Neural cell (in vitro differentiated cells): ENCODE measurements around the gene CALY. TPM values are rescaled to one million over a fixed set of nuclear protein-coding genes. Genes with fewer than 3 reads are reported as not detected.

Experiments used
- H2AFZ ChIP-seq: fragments of 200-600, 300-800 bp; sonication (generic), shearing (Covaris generic); 2 replicates; pipeline ENCODE4 v1.6.0; 2014; ENCODE audit warnings: low read depth, mild to moderate bottlenecking, antibody characterized with exemption, low read length, moderate library complexity
- H3F3A ChIP-seq: fragments of 200-600 bp; shearing (Covaris generic); 2 replicates; pipeline ENCODE4 v1.6.1; 2016; ENCODE audit warnings: mild to moderate bottlenecking, moderate library complexity, mixed read lengths, antibody characterized with exemption, low read length; ENCODE audit not compliant: insufficient read depth, poor library complexity, severe bottlenecking
- H3K27ac ChIP-seq: fragments of 200-600, 300-800 bp; sonication (generic), shearing (Covaris generic); 2 replicates; pipeline ENCODE4 v1.5.1; 2014; ENCODE audit warnings: mild to moderate bottlenecking, low read length, moderate library complexity
- H3K27me3 ChIP-seq: fragments of 300-800, 200-600 bp; sonication (generic), shearing (Covaris generic); 2 replicates; pipeline ENCODE4 v1.6.0; 2014; ENCODE audit warnings: mild to moderate bottlenecking, low read depth, low read length, moderate library complexity; ENCODE audit not compliant: insufficient read depth
- H3K36me3 ChIP-seq: fragments of 300-800, 200-600 bp; sonication (generic), shearing (Covaris generic); 2 replicates; pipeline ENCODE4 v1.5.1; 2014; ENCODE audit warnings: mild to moderate bottlenecking, antibody characterized with exemption, low read length, moderate library complexity; ENCODE audit not compliant: insufficient read depth
- H3K4me2 ChIP-seq: fragments of 300-800, 200-600 bp; sonication (generic), shearing (Covaris generic); 2 replicates; pipeline ENCODE4 v1.6.0; 2014; ENCODE audit warnings: mild to moderate bottlenecking, low read length
- H3K4me3 ChIP-seq: fragments of 300-800, 200-600 bp; sonication (generic), shearing (Covaris generic); 2 replicates; pipeline ENCODE4 v1.5.1; 2014; ENCODE audit warnings: mild to moderate bottlenecking, low read length, moderate library complexity
- H3K79me2 ChIP-seq: fragments of 200-600 bp; shearing (Covaris generic); replicated peaks from 2 replicates; pipeline ENCODE4 v1.6.0; 2014; ENCODE audit warnings: mild to moderate bottlenecking, low read length, moderate library complexity; ENCODE audit not compliant: insufficient read depth
- H3K9ac ChIP-seq: fragments of 300-800, 200-600 bp; sonication (generic), shearing (Covaris generic); 2 replicates; pipeline ENCODE4 v1.6.1; 2016; ENCODE audit warnings: mild to moderate bottlenecking, low read length, mixed read lengths
- H3K9me2 ChIP-seq: fragments of 200-600 bp; shearing (Covaris generic); 2 replicates; pipeline ENCODE4 v1.6.1; 2016; ENCODE audit warnings: mild to moderate bottlenecking, low read length, mixed read lengths; ENCODE audit not compliant: insufficient read depth
- H3K9me3 ChIP-seq: fragments of 200-600, 300-800 bp; sonication (generic), shearing (Covaris generic); 2 replicates; pipeline ENCODE4 v1.6.1; 2016; ENCODE audit warnings: mild to moderate bottlenecking, mixed run types, low read length, moderate library complexity, mixed read lengths
- H4K20me1 ChIP-seq: fragments of 200-600 bp; shearing (Covaris generic); 2 replicates; pipeline ENCODE4 v1.6.1; 2016; ENCODE audit warnings: mild to moderate bottlenecking, mixed run types; ENCODE audit not compliant: insufficient read depth
- CTCF ChIP-seq: fragments of 450-650 bp; IDR thresholded peaks from 2 replicates; pipeline ENCODE4 v1.5.1; 2014; ENCODE audit warnings: antibody characterized with exemption, mild to moderate bottlenecking, moderate library complexity; ENCODE audit not compliant: poor library complexity, severe bottlenecking
- EP300 ChIP-seq: fragments of 450-650 bp; conservative IDR thresholded peaks from 2 replicates; pipeline ENCODE4 v1.6.1; 2014; ENCODE audit warnings: antibody characterized with exemption, mild to moderate bottlenecking, moderate library complexity; ENCODE audit not compliant: poor library complexity, severe bottlenecking
- EZH2 ChIP-seq: fragments of 200-600, 300-800 bp; shearing (Covaris generic), sonication (generic); IDR thresholded peaks from 2 replicates; pipeline ENCODE4 v1.6.1; 2014; ENCODE audit warnings: antibody characterized with exemption, low read length, borderline replicate concordance, mild to moderate bottlenecking; ENCODE audit not compliant: insufficient read depth, poor library complexity, severe bottlenecking
- MXI1 ChIP-seq: fragments of 450-650 bp; conservative IDR thresholded peaks from 2 replicates; pipeline ENCODE4 v1.6.1; 2014; ENCODE audit warnings: antibody characterized with exemption, mild to moderate bottlenecking; ENCODE audit not compliant: poor library complexity, severe bottlenecking
- POLR2AphosphoS5 ChIP-seq: IDR thresholded peaks from 2 replicates; pipeline ENCODE4 v1.6.1; 2012
- RAD21 ChIP-seq: fragments of 450-650 bp; conservative IDR thresholded peaks from 2 replicates; pipeline ENCODE4 v1.6.1; 2014; ENCODE audit warnings: antibody characterized with exemption, mild to moderate bottlenecking, moderate library complexity
- REST ChIP-seq: IDR thresholded peaks from 2 replicates; pipeline ENCODE4 v1.6.1; 2012; ENCODE audit warnings: borderline replicate concordance
- SMC3 ChIP-seq: fragments of 450-650 bp; conservative IDR thresholded peaks from 2 replicates; pipeline ENCODE4 v1.6.1; 2014; ENCODE audit warnings: antibody characterized with exemption, mild to moderate bottlenecking, moderate library complexity; ENCODE audit not compliant: poor library complexity
- TAF1 ChIP-seq: IDR thresholded peaks from 2 replicates; pipeline ENCODE4 v1.6.1; 2012; ENCODE audit warnings: low read depth
- polyA plus RNA-seq: library from polyadenylated mRNA; depleted of rRNA; stranded (reverse); fragments of >200 nt; gene quantifications from 2 replicates; pipeline ENCODE4 v1.2.3, GENCODE V29; 2014

CALY gene
- polyA plus RNA-seq, 1 donor from 2014 or later, result 3.7 TPM

- Histone ChIP-seq H3F3A (no peaks in the 10 kb centered on the region), H3K9me2 (no peaks in the 10 kb centered on the region), H3K9me3 (no peaks in the 10 kb centered on the region), H2AFZ (no peak overlapping the region), H3K36me3 (no peaks in the 10 kb centered on the region), H3K4me2 (no peak overlapping the region), H3K27ac (no peak overlapping the region), H3K4me3 (no peak overlapping the region), H3K79me2 (no peaks in the 10 kb centered on the region), H4K20me1 (no peaks in the 10 kb centered on the region), H3K9ac (no peak overlapping the region), H3K27me3 (peaks cover 10% of the 10 kb centered on the region)
- TF ChIP-seq MXI1 (no peak), REST (no peak), RAD21 (no peak), CTCF (no peak), EP300 (no peak), POLR2AphosphoS5 (no peak), TAF1 (no peak), EZH2 (no peak), SMC3 (no peak)
These were observed 58.6 kb downstream of the CALY start for GRCh38 chr10:133277993-133278576.

GRCh38 chr10:133277277-133277992, 59.3 kb downstream of the CALY start:
- no peak overlapping the region for H2AFZ ChIP-seq
- peaks cover 10% of the 10 kb centered on the region for H3K27me3 ChIP-seq
- H4K20me1 ChIP-seq, result no peaks in the 10 kb centered on the region
- H3K36me3 ChIP-seq, result no peaks in the 10 kb centered on the region
- H3K27ac ChIP-seq, result no peak overlapping the region
- H3K9ac ChIP-seq, result no peak overlapping the region
- TF ChIP-seq RAD21 (no peak), EZH2 (no peak), CTCF (no peak), REST (no peak), POLR2AphosphoS5 (no peak), TAF1 (no peak), EP300 (no peak)
- no peak overlapping the region for H3K4me3 ChIP-seq
- H3K4me2 ChIP-seq, result no peak overlapping the region
- H3F3A ChIP-seq, result no peaks in the 10 kb centered on the region
- no peaks in the 10 kb centered on the region for H3K79me2 ChIP-seq
- no peaks in the 10 kb centered on the region for H3K9me2 ChIP-seq
- no peaks in the 10 kb centered on the region for H3K9me3 ChIP-seq
